HG03064 (cell line): ENCODE data around the gene FREY1.
"Not testable (repeated sequence)": the region's sequence is repeated elsewhere in the genome, so short reads cannot be mapped to it uniquely, and the experiment has no call there.

Experiments used
- ATAC-seq: cut with Tn5 transposase; IDR thresholded peaks from one replicate; pipeline ENCODE4 v1.9.1; 2021; ENCODE audit warnings: low read depth; ENCODE audit not compliant: unreplicated experiment

FREY1 gene

GRCh38 chr11:45917623-45918330, 10.7 kb upstream of the FREY1 start, which contains the start of gene PEX16:
PEX16 (minus strand) TSS chr11:45917877; CDS start chr11:45917811, 66 bp downstream.
- peak; percentile 86 for ATAC-seq

- ATAC-seq = no peak
Observed at GRCh38 chr11:45917286-45917622, 10.2 kb upstream of the FREY1 start.

GRCh38 chr11:45915446-45915845, 8.4 kb upstream of the FREY1 start:
- ATAC-seq = no peak

GRCh38 chr11:45913942-45914635, 7.0 kb upstream of the FREY1 start:
- ATAC-seq = no peak

GRCh38 chr11:45913514-45913913, 6.4 kb upstream of the FREY1 start:
- no peak for ATAC-seq

- ATAC-seq = no peak
Observed at GRCh38 chr11:45910623-45911022, 3.6 kb upstream of the FREY1 start.

- no peak for ATAC-seq
Observed at GRCh38 chr11:45909594-45910475, 2.8 kb upstream of the FREY1 start.

GRCh38 chr11:45907911-45908370, 870 bp upstream of the FREY1 start:
- ATAC-seq = no peak

- no peak for ATAC-seq
Observed at GRCh38 chr11:45906096-45906682, 882 bp downstream of the FREY1 start.

GRCh38 chr11:45905576-45905975, 1.5 kb downstream of the FREY1 start:
- not testable (repeated sequence) for ATAC-seq

- ATAC-seq = no peak
Observed at GRCh38 chr11:45905095-45905494, 2.0 kb downstream of the FREY1 start.

- ATAC-seq = no peak
Observed at GRCh38 chr11:45904309-45904915, 2.7 kb downstream of the FREY1 start.

- no peak for ATAC-seq
Observed at GRCh38 chr11:45902452-45903380, 4.4 kb downstream of the FREY1 start.

- ATAC-seq = no peak
Observed at GRCh38 chr11:45901626-45902025, 5.4 kb downstream of the FREY1 start.

- no peak for ATAC-seq
Observed at GRCh38 chr11:45900916-45901617, 6.0 kb downstream of the FREY1 start.

GRCh38 chr11:45900175-45900800, 6.8 kb downstream of the FREY1 start:
- ATAC-seq = not testable (repeated sequence)

GRCh38 chr11:45899448-45900174, 7.5 kb downstream of the FREY1 start:
- ATAC-seq = no peak

GRCh38 chr11:45899086-45899447, 8.0 kb downstream of the FREY1 start:
- no peak for ATAC-seq
